Measurements from ENCODE around the gene ILDR2.

DNA sequence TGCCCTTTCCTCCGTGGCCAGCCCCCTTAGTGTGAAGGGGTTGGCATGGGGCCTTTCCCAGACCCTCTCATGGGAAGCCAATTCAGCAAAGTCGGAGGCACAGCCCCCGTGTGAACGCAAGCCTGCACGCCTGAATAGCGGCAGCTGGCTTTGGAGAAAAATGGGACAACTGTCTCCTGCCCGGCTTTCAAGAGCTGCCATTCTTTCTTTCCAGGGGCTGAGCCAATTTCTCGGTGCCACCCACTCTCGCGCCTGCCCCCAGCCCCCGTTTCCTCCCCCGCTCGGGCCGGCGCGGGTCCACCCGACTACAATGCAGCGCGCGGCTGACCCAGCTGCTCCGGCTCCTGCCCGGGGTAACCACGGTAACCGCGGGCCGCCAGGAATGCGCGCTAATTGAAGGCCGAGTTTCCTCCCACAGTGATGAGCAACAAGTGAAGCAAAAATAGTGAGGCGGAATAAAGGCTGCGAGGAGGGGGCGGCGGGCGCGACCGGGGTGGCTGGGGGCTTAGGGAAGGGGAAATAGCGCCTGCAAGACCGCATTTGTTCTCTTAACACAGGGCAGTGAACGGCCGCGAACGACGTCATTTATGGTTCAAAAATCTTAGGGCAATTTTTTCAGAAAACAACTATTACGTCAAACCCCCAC is 27.8 kb downstream of the ILDR2 start:
- no peak for TF ChIP-seq EZH2 (IDR thresholded peaks at IDR 0.05; ENCODE audit: insufficient read depth, poor library complexity, severe bottlenecking)
- TF ChIP-seq EZH2phosphoT487 (IDR thresholded peaks at IDR 0.05; ENCODE audit: insufficient read depth, low read depth), result no peak

Measured in GM23248 (cell line).